GM12801 (cell line): Measurements from ENCODE around the gene TMEM253.

Experiments
- CTCF ChIP-seq: IDR thresholded peaks from one replicate; pipeline ENCODE4 v1.5.1; 2011; ENCODE audit warnings: control low read depth; ENCODE audit not compliant: insufficient read length; ENCODE audit errors: extremely low read depth

The TMEM253 gene

DNA sequence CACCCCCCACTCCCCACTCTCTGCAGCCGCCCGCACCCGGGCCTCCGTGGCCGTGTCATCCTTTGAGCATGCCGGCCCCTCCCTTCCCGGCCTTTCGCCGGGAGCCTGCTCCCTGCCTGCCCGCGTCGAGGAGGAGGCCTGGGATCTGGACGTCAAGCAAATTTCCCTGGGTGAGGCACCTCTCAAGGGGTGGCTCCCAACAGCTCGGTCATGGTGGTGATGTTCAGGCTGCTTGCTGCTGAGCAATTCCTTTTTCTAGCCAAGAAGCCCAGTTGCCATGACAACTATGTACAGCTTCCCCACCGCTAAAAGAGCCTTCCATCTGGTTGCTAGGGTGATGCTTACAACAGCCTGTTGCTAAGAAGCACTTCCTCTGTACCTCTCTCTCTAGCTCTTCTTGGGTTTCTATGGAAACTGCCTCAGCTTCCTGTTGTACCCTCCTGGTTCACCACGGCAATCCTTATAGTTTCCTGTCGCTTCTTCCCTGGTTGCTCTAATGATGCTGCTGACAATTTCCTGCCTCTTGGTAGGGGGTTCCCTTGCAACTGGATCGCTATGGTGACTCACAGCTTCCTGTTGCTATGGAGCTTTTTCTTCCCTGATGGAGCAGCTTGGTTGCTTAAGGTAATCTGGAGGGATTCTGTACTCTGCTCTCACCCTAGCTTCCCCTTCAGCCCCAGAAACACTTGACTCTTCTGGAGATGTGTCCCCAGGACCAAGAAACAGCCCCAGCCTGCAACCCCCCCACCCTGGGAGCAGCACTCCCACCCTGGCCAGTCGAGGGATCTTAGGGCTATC, 13.4 kb upstream of the TMEM253 start:
- TF ChIP-seq CTCF = no peak

DNA sequence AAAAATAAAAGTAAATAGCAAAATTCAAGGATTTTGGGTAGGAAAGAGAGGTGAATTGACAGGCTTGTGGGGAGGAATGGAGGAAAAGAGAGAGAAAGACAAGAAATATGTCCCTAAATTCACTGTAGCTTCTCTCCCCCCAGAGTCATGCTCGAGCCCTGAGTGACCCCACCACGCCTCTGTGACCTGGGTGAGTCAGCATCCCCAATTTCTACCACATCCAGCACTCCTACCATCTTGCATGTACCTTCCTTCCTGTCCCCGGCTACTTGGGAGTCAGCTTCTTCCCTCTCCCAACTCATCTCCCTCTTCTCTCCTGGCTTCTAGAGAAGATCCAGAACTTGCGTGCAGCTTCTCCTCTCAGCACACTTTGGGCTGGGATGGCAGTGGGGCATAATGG, 12.2 kb upstream of the TMEM253 start:
- no peak for TF ChIP-seq CTCF

GRCh38 chr14:21089271-21089670, 11.6 kb upstream of the TMEM253 start:
- no peak for TF ChIP-seq CTCF

GRCh38 chr14:21089877-21090193, 11.0 kb upstream of the TMEM253 start:
- no peak for TF ChIP-seq CTCF

GRCh38 chr14:21090194-21090939, 10.5 kb upstream of the TMEM253 start:
- no peak for TF ChIP-seq CTCF

- no peak for TF ChIP-seq CTCF
Measured at GRCh38 chr14:21090940-21091663, 9.8 kb upstream of the TMEM253 start.

- no peak for TF ChIP-seq CTCF
Measured at GRCh38 chr14:21091821-21092272, 9.0 kb upstream of the TMEM253 start.
